Mesodermal cell (in vitro differentiated cells): ENCODE measurements around the gene SRGN.

Experiments used
- H3K27ac ChIP-seq: 2 replicates; pipeline ENCODE4 v1.7.0; 2013; ENCODE audit warnings: mild to moderate bottlenecking, low read depth, low read length, moderate library complexity; ENCODE audit not compliant: severe bottlenecking
- H3K36me3 ChIP-seq: 2 replicates; pipeline ENCODE4 v1.7.1; 2013; ENCODE audit warnings: mild to moderate bottlenecking, low read length, moderate library complexity; ENCODE audit not compliant: control insufficient read depth, insufficient read depth
- H3K4me1 ChIP-seq: one replicate; pipeline ENCODE4 v1.7.1; 2013; ENCODE audit warnings: mild to moderate bottlenecking, low read length; ENCODE audit not compliant: insufficient read depth, control insufficient read depth, poor library complexity, severe bottlenecking
- H3K4me3 ChIP-seq: 2 replicates; pipeline ENCODE4 v1.7.0; 2013; ENCODE audit warnings: low read length, control low read depth, mild to moderate bottlenecking; ENCODE audit not compliant: insufficient read depth, poor library complexity, severe bottlenecking; ENCODE audit errors: extremely low read depth
- H3K9me3 ChIP-seq: 2 replicates; pipeline ENCODE4 v1.7.1; 2013; ENCODE audit warnings: mild to moderate bottlenecking, low read length, moderate library complexity; ENCODE audit not compliant: control insufficient read depth
- WGBS, 2 experiments: methylation state at CpG; one replicate each; pipeline ENCODE4 v1.1.5; 2013; ENCODE audit warnings: missing lambda C conversion rate in 2 of 2; ENCODE audit not compliant: insufficient coverage in 2 of 2; 5-methylcytosine and 5-hydroxymethylcytosine counted together

The SRGN gene

GRCh38 chr10:69145329-69145728, 57.4 kb downstream of the SRGN start:
- H3K4me1 ChIP-seq: no peaks in the 10 kb centered on the region
- no CpG with 5 or more reads among the region's 1 CpG for WGBS, 2 experiments
- H3K36me3 ChIP-seq: peaks cover 11% of the 10 kb centered on the region
- H3K9me3 ChIP-seq: no peaks in the 10 kb centered on the region
- H3K27ac ChIP-seq: no peak overlapping the region
- H3K4me3 ChIP-seq: no peak overlapping the region

GRCh38 chr10:69145864-69146263, 58.0 kb downstream of the SRGN start:
- Histone ChIP-seq H3K27ac (no peak overlapping the region), H3K9me3 (no peaks in the 10 kb centered on the region), H3K4me3 (no peak overlapping the region), H3K36me3 (peaks cover 11% of the 10 kb centered on the region), H3K4me1 (no peaks in the 10 kb centered on the region)
- WGBS, 2 experiments: 96% methylated on average over 7 to 8 of the region's 8 CpGs

GRCh38 chr10:69146759-69147158, 58.9 kb downstream of the SRGN start:
- H3K4me3 ChIP-seq: no peak overlapping the region
- H3K36me3 ChIP-seq: peaks cover 7% of the 10 kb centered on the region
- no CpG with 5 or more reads among the region's 2 CpGs for WGBS, 2 experiments
- H3K4me1 ChIP-seq: no peaks in the 10 kb centered on the region
- H3K9me3 ChIP-seq: no peaks in the 10 kb centered on the region
- no peak overlapping the region for H3K27ac ChIP-seq

DNA sequence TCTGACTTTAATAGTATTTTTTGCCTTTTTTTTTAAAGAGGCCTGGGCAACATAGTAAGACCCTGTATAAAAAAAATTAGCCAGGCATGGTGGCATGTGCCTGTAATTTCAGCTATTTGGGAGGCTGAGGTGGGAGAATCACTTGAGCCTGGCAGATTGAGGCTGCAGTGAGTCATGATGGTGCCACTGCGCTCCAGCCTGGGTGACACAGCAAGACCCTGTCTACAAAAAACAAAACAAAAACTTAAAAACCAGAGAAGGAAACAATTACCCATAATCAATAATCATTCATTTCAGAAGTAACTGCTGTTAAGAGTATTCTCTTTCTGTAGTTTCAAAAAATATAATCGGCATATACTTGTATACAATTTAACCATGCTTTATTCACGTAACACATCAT, 64.1 kb downstream of the SRGN start:
- peaks cover 2% of the 10 kb centered on the region for H3K36me3 ChIP-seq
- H3K4me3 ChIP-seq: no peak overlapping the region
- no peaks in the 10 kb centered on the region for H3K4me1 ChIP-seq
- no peaks in the 10 kb centered on the region for H3K9me3 ChIP-seq
- WGBS, 2 experiments: no CpG with 5 or more reads among the region's 3 CpGs
- H3K27ac ChIP-seq: no peak overlapping the region

DNA sequence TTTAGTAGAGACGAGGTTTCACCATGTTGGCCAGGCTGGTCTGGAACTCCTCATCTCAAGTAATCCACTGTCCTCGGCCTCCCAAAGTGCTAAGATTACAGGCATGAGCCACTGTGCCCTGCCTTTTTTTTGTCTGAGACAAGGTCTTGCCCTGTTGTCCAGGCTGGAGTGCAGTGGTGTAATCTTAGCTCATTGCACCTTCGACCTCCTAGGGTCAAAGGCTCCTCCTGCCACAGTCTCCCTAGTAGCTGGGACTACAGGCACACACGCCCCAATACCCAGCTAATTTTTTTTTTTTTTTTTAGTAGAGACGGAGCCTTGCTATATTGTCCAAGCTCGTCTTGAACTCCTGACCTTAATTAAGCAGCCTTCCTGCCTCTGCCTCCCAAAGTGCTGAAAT, 65.3 kb downstream of the SRGN start:
- Histone ChIP-seq H3K4me3 (no peak overlapping the region), H3K27ac (no peak overlapping the region), H3K9me3 (no peaks in the 10 kb centered on the region), H3K36me3 (peaks cover 12% of the 10 kb centered on the region), H3K4me1 (no peaks in the 10 kb centered on the region)
- WGBS, 2 experiments: 88 to 90% methylated on average over 4 of the region's 6 CpGs
